Mucosa of descending colon (tissue), 3 donors: Measurements from ENCODE around the gene ADAM12. TPM values are rescaled to one million over a fixed set of nuclear protein-coding genes. Genes with fewer than 3 reads are reported as not detected.

Source experiments
- ATAC-seq: fragments of 200-7000 bp; cut with Tn5 transposase; one replicate; pipeline ENCODE4 v1.9.1; 2020; ENCODE audit warnings: mild to moderate bottlenecking, moderate library complexity
- DNase-seq, 3 donors: peaks; one replicate each; pipeline ENCODE4 v3.0.0-alpha.2; 2020
- H3K36me3 ChIP-seq: fragments of 200-600 bp; one replicate; pipeline ENCODE4 v1.8.0; 2021; ENCODE audit warnings: low read depth, mild to moderate bottlenecking
- H3K4me1 ChIP-seq: fragments of 200-600 bp; one replicate; pipeline ENCODE4 v1.8.0; 2021; ENCODE audit warnings: low read depth, mild to moderate bottlenecking
- H3K4me3 ChIP-seq: fragments of 200-600 bp; one replicate; pipeline ENCODE4 v1.8.0; 2021; ENCODE audit warnings: mild to moderate bottlenecking
- H3K9me3 ChIP-seq: fragments of 200-600 bp; one replicate; pipeline ENCODE4 v1.8.0; 2021; ENCODE audit warnings: mild to moderate bottlenecking
- intact Hi-C, 2 donors: fragments of 100-400 bp; cut with DNase I in 1 of 2; cut with micrococcal nuclease in 1 of 2; formaldehyde crosslinking; loops; one replicate each; pipeline versions ENCODE4 v1.11.0 to v1.11.1; 2022; cut with DNase I, micrococcal nuclease
- total RNA-seq, 3 donors: library from RNA; stranded (reverse); fragmentation: NEBNext Ultra II Directional in 2 of 3; extraction: Animal tissue kit (Norgen Biotek cat#: 25700) in 2 of 3; gene quantifications; one replicate each; pipeline versions ENCODE4 v1.2.1 to v1.2.4, GENCODE V29; 2021 to 2023
- TF ChIP-seq, protein P1 (sequence below): fragments of 200-600 bp; IDR thresholded peaks from one replicate; pipeline ENCODE4 v1.8.0; 2022; ENCODE audit warnings: antibody characterized with exemption, mild to moderate bottlenecking
- donor health status: DM: no; HTN: no; CAD: no; lungs with moderate emphysema.
- donor health status: DM: no; HTN: no; CAD: no.
- donor health status: DM: no; HTN: yes; CAD: no.

The ADAM12 gene
- total RNA-seq, 3 donors from 2014 or later: 0.20 to 0.89 (median 0.66) TPM

GRCh38 chr10:126309228-126309883, 78.9 kb downstream of the ADAM12 start:
- no peak overlapping the region for H3K4me3 ChIP-seq
- TF ChIP-seq, protein P1, sequence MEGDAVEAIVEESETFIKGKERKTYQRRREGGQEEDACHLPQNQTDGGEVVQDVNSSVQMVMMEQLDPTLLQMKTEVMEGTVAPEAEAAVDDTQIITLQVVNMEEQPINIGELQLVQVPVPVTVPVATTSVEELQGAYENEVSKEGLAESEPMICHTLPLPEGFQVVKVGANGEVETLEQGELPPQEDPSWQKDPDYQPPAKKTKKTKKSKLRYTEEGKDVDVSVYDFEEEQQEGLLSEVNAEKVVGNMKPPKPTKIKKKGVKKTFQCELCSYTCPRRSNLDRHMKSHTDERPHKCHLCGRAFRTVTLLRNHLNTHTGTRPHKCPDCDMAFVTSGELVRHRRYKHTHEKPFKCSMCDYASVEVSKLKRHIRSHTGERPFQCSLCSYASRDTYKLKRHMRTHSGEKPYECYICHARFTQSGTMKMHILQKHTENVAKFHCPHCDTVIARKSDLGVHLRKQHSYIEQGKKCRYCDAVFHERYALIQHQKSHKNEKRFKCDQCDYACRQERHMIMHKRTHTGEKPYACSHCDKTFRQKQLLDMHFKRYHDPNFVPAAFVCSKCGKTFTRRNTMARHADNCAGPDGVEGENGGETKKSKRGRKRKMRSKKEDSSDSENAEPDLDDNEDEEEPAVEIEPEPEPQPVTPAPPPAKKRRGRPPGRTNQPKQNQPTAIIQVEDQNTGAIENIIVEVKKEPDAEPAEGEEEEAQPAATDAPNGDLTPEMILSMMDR: no peak
- no peak for ATAC-seq

GRCh38 chr10:126302826-126303665, 85.2 kb downstream of the ADAM12 start:
- intact Hi-C loops: no loop called here
- no peak for DNase-seq
- no peak overlapping the region for H3K4me3 ChIP-seq
- H3K9me3 ChIP-seq: peaks cover 2% of the 10 kb centered on the region
- no peaks in the 10 kb centered on the region for H3K36me3 ChIP-seq
- no peak for ATAC-seq
- H3K4me1 ChIP-seq: no peaks in the 10 kb centered on the region
- TF ChIP-seq, protein P1: no peak

More at GRCh38 chr10:126309228-126309883, 78.9 kb downstream of the ADAM12 start:
- intact Hi-C loops: no loop called here
- Histone ChIP-seq H3K36me3 (no peaks in the 10 kb centered on the region), H3K4me1 (no peaks in the 10 kb centered on the region), H3K9me3 (peaks cover 1% of the 10 kb centered on the region)
- DNase-seq: no peak

- no peaks in the 10 kb centered on the region for H3K36me3 ChIP-seq
- DNase-seq: no peak
- peaks cover 2% of the 10 kb centered on the region for H3K9me3 ChIP-seq
- H3K4me1 ChIP-seq: no peaks in the 10 kb centered on the region
- no peak for ATAC-seq
- intact Hi-C loops: no loop called here
- TF ChIP-seq, protein P1: no peak
- no peak overlapping the region for H3K4me3 ChIP-seq
Observed at GRCh38 chr10:126302476-126302756, 85.9 kb downstream of the ADAM12 start.

DNA sequence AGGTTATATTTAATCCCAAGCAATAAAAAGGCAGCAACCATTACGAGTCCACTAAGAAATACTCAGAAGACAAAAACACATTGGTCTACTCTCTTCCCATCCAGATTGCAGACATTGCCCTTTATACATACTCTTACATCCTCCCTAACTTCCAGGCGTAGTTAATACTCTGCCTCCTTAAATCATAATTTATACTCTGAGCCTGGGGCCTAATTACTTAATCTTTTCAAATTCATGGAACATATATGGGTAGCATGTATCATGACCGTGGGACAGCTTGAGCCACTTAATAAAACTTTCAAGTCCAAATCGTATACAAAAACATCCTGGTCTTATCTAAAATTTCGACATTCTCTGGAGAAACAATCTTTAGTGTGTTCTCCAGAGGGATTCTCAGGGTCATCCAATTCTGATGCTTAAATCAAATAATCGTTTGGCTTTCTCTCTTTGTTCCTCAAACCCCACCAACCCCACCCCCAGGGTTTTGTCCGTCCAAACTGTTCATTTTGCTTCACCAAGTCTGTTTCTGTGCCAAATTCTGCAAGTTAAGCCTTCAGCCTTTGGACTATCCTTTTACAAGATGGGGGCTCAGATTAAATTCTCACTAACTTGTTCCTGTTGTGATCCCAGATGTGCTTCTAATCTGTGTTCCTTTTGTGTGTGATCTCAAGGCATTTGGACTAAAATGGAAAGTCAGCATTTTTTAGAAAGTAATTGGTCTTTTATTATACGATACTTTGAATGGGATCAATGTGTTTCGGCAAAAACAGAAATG, 86.4 kb downstream of the ADAM12 start:
- no peaks in the 10 kb centered on the region for H3K4me1 ChIP-seq
- no peak overlapping the region for H3K4me3 ChIP-seq
- no peaks in the 10 kb centered on the region for H3K36me3 ChIP-seq
- DNase-seq (no peak), ATAC-seq (no peak)
- intact Hi-C loops: no loop called here
- TF ChIP-seq, protein P1: no peak
- H3K9me3 ChIP-seq: peaks cover 2% of the 10 kb centered on the region

GRCh38 chr10:126294451-126294850, 93.8 kb downstream of the ADAM12 start:
- no peaks in the 10 kb centered on the region for H3K4me1 ChIP-seq
- no peaks in the 10 kb centered on the region for H3K36me3 ChIP-seq
- DNase-seq: no peak
- no peak for ATAC-seq
- no peaks in the 10 kb centered on the region for H3K9me3 ChIP-seq
- intact Hi-C loops: no loop called here
- TF ChIP-seq, protein P1: no peak
- no peak overlapping the region for H3K4me3 ChIP-seq
